ENCODE measurements around the gene PLEKHA7.

The PLEKHA7 gene

DNA sequence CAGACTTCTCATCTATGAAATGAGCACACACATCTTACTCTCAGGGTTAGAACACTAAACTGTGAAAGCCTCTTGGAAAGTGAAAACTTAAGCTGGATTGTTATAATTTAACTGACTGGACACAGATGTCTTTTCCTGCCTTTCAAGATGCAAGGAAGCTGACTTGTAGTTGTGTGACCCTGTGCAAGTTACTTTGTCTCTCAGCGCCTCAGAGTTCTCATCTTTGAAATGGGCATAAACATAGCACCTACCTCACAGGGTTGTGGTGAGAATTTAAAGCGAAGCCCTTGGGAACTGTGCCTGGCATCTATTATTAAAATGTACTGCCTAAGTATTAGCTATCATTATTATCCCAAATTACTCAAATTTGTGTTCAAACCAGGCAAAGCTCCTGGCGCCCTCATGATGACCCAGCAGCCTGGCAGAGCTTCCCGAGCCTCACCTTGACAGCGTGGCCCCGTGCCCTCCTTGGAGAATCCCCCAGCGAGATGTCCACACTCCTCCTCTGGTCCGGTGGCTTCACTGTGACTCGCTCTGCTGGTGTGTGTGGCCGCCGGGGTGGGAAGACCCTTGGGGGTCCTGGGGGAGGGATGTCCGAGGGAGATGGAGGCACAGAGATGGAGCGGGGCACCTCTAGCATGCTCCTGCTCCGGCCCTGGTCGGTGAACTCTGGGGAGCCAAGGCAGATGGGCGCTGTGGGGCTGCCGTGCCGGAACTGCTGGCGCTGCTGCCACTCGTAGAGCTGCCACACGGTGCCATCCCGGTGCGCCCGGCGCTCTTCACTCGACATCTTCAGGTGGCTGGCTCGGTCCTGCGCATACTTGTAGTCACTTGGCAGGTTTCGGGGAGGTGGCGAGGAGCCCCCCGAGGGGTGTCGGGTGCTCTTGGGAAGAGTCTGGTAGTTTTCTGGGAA lies 197.6 kb downstream of the PLEKHA7 start:
- DNase-seq (ENCODE audit: insufficient read length, low spot score): no peak
- no peak for TF ChIP-seq SPI1 (IDR thresholded peaks at IDR 0.05; ENCODE audit: low read depth, low read length)
- no peak for TF ChIP-seq POLR2AphosphoS5 (IDR thresholded peaks at IDR 0.05; ENCODE audit: low read depth, low read length)
- no peak for TF ChIP-seq PAX5 (IDR thresholded peaks at IDR 0.05; ENCODE audit: insufficient read depth, low read length, severe bottlenecking)
- TF ChIP-seq POU2F2 (IDR thresholded peaks at IDR 0.05; ENCODE audit: low read depth, low read length): no peak
- TF ChIP-seq TAF1 (IDR thresholded peaks at IDR 0.05; ENCODE audit: low read depth, low read length): no peak
- no peak for TF ChIP-seq POLR2A (IDR thresholded peaks at IDR 0.05; ENCODE audit: low read depth, low read length)
- FAIRE-seq: no peak

DNA sequence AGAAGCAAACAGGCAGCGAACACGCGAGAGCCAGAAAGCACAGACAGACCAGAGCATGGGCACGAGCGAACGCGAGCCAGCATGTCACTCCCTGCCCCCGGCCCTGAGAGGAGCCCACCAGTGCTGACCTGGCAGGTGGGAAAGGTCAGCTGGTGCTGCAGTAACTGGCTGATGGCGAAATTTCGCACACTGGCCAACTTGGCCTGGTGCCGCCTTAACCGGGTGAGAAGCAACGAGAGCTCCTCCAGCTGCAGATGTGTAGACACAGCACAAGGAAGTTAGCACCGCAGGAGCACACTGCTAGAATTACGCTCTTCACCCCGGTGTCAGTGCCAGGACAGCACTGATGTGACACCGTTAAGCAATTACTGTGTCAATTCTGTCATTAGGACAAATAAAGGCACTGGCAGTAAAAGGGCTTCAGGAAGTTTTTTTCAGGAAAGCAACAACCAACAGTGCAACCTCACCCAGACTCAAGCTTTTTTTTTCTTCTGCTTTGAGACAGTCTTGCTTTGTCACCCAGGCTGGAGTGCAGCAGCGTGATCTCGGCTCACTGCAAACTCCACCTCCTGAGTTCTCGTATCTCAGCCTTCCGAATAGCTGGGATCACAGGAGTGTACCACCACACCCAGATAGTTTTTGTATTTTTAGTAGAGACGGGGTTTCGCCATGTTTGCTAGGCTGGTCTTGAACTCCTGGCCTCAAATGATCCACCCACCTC lies 199.0 kb downstream of the PLEKHA7 start:
- no peak for TF ChIP-seq PAX5 (IDR thresholded peaks at IDR 0.05; ENCODE audit: insufficient read depth, low read length, severe bottlenecking)
- no peak for TF ChIP-seq POU2F2 (IDR thresholded peaks at IDR 0.05; ENCODE audit: low read depth, low read length)
- TF ChIP-seq SPI1 (IDR thresholded peaks at IDR 0.05; ENCODE audit: low read depth, low read length): no peak
- TF ChIP-seq POLR2A (IDR thresholded peaks at IDR 0.05; ENCODE audit: low read depth, low read length): no peak
- TF ChIP-seq POLR2AphosphoS5 (IDR thresholded peaks at IDR 0.05; ENCODE audit: low read depth, low read length): no peak
- TF ChIP-seq TAF1 (IDR thresholded peaks at IDR 0.05; ENCODE audit: low read depth, low read length): no peak

DNA sequence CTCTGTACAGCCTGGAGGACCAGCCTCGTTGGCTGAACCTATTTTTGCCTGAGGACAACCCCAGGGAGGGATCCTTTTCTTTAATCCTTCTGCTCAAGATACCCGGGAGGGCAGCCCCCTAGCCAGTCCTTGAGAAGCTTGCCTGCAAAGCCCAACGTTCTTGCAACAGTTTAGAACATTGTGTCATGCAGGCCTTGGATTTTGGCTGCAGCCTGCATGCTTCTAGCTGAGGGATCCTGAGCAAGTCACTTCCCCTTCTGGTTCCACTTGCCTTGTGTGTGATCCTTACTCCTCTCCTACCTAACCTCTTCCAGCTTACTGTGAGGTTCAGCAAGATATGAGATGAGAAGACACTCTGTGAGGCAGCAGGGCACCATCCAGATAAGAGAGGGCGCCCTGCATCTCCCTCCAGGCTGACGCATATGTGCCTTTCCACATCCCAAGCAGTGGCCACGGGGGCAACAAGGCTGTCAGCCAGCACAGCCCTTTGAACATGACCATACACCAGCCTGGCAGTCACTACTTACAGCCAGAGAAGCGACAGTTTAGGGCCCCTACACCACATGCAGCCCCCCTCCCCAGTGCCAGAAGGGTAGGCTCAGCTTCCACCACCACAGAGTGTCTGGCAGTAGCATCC lies 199.7 kb downstream of the PLEKHA7 start:
- FAIRE-seq (no peak), DNase-seq (ENCODE audit: insufficient read length, low spot score) (no peak)
- TF ChIP-seq SPI1 (IDR thresholded peaks at IDR 0.05; ENCODE audit: low read depth, low read length): 0 out of 2 replicates have a peak, but pooled peaks have one; percentile 8
- TF ChIP-seq TAF1 (IDR thresholded peaks at IDR 0.05; ENCODE audit: low read depth, low read length): no peak
- no peak for TF ChIP-seq POLR2AphosphoS5 (IDR thresholded peaks at IDR 0.05; ENCODE audit: low read depth, low read length)
- TF ChIP-seq POU2F2 (IDR thresholded peaks at IDR 0.05; ENCODE audit: low read depth, low read length): no peak

More for the DNA sequence above, 199.0 kb downstream of the PLEKHA7 start:
- FAIRE-seq (no peak), DNase-seq (ENCODE audit: insufficient read length, low spot score) (no peak)

DNA sequence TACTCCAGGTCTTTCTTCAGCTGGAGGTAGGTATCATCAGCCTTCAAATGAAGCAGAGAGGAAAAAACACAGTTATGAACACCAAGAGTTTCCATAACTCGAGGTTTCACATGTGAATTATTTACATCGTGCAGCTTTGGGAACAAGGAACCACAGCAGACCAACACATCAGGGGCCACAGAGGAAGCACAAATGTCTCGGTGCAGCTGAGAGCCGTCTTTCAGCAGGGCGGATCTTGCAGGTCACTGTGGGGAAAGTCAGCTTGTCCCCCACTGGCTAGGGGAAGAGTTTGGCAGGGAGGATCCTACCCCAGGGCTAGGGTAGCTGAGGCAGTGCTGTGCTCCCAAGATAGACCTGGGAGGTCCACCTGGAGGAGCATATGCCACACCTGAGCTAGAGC lies 201.1 kb downstream of the PLEKHA7 start:
- TF ChIP-seq POU2F2 (IDR thresholded peaks at IDR 0.05; ENCODE audit: low read depth, low read length): no peak
- TF ChIP-seq SPI1 (IDR thresholded peaks at IDR 0.05; ENCODE audit: low read depth, low read length): no peak
- TF ChIP-seq POLR2A (IDR thresholded peaks at IDR 0.05; ENCODE audit: low read depth, low read length): no peak
- TF ChIP-seq TAF1 (IDR thresholded peaks at IDR 0.05; ENCODE audit: low read depth, low read length): no peak
- TF ChIP-seq POLR2AphosphoS5 (IDR thresholded peaks at IDR 0.05; ENCODE audit: low read depth, low read length): no peak
- FAIRE-seq (no peak), DNase-seq (ENCODE audit: insufficient read length, low spot score) (no peak)

DNA sequence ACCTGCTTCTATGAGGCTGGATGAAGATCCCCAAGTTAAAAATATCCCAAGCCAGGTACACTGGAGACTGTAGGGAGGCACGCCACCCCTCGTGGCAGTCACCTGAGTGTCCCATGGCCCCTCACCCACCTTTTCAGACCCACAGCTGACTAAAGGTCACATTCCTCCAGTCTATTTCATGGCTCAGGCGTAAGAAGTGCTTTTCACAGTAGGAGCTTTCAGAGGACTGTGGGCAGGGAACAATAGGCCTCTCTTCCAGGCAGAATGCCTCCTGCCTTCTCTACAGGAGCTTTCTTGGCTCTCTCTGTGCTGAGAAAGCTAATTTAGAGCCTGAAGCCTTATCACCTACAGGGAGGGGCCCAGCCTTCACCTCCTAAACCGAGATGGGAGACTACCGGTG lies 201.9 kb downstream of the PLEKHA7 start:
- DNase-seq (ENCODE audit: insufficient read length, low spot score) (no peak), FAIRE-seq (no peak)
- TF ChIP-seq POU2F2 (IDR thresholded peaks at IDR 0.05; ENCODE audit: low read depth, low read length) (no peak), TAF1 (IDR thresholded peaks at IDR 0.05; ENCODE audit: low read depth, low read length) (no peak), PAX5 (IDR thresholded peaks at IDR 0.05; ENCODE audit: insufficient read depth, low read length, severe bottlenecking) (no peak), SPI1 (IDR thresholded peaks at IDR 0.05; ENCODE audit: low read depth, low read length) (no peak), POLR2AphosphoS5 (IDR thresholded peaks at IDR 0.05; ENCODE audit: low read depth, low read length) (no peak), POLR2A (IDR thresholded peaks at IDR 0.05; ENCODE audit: low read depth, low read length) (no peak)

DNA sequence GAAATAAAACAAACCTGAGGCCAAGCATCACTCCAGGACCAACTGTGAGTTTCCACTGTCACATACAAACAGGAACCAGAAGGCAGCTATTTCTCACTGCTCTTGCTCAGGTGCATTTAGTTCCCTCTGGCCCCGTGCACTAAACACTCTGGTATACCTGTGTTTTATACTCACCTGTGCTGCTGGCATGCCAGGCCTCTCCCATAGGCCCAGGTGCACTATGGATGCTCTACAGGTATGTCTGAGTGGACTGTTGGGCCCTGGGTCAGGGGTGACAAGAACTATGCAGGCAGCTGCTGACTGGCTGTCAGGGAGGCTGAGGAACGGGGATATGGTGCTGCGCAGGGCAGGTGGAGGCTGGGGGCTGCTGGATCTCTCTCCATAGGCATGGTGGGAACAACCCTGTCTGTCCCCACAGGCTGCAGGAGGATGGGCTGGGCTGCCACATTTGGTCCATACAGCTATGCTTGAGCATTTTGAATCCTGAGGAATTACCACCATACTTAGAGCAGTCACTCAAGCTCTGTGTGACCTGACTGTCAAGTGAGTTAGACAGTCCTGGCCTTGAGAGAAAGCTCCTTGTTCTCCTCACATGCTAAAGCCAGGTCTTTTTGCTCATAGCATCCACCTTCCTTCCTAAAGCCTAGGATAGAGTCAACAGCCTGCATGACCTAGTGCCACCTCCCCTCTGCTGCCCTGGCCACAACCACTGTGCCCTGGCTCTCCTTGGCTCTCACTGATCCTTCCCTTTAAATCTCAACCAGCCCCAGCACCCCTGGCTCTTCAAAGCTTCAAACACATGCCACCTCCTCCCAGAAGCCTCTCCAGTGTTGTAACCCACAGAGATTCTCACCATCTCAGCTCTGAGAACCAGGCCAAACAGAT lies 202.8 kb downstream of the PLEKHA7 start:
- DNase-seq (ENCODE audit: insufficient read length, low spot score) (no peak), FAIRE-seq (no peak)
- TF ChIP-seq POLR2A (IDR thresholded peaks at IDR 0.05; ENCODE audit: low read depth, low read length): no peak
- no peak for TF ChIP-seq SPI1 (IDR thresholded peaks at IDR 0.05; ENCODE audit: low read depth, low read length)
- TF ChIP-seq PAX5 (IDR thresholded peaks at IDR 0.05; ENCODE audit: insufficient read depth, low read length, severe bottlenecking): no peak
- TF ChIP-seq POU2F2 (IDR thresholded peaks at IDR 0.05; ENCODE audit: low read depth, low read length): no peak
- TF ChIP-seq POLR2AphosphoS5 (IDR thresholded peaks at IDR 0.05; ENCODE audit: low read depth, low read length): no peak
- no peak for TF ChIP-seq TAF1 (IDR thresholded peaks at IDR 0.05; ENCODE audit: low read depth, low read length)

DNA sequence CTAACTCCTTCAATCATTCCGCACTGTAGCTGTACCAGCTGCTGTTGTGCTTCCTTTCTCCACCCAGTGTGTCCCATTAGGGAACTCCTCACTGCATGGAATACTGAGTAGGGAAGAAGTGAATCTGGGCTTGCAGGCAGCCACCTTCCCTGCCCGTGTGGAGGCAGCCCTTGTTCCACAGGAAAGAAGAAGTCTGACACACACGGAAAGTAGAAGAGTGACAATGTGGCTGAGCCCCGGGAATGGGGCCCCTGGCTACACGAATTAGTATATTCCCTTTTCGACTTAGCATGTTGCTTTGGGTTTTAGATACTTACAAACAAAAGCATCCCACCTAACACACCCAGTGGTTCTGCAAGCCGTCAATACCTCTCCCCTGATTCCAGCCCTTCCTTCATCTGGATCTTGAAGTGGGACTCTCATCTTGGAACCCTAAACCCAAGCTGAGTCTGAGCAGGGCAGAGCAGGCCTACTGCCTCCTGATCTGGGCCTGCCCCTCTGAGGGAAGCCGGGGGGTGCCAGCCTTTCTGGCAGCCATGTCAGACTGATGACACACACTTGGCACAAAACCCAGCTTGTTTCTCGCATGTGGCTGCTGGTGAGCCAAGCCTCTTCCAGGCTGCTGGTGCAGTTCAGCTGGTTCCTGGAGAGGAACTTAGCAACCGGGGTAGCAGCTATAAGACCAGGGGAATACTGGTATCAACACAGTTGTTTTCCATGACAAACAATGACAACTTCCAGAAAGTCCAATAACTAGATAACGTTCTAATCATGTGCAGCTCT lies 204.1 kb downstream of the PLEKHA7 start:
- no peak for FAIRE-seq
- TF ChIP-seq PAX5 (IDR thresholded peaks at IDR 0.05; ENCODE audit: insufficient read depth, low read length, severe bottlenecking) (no peak), TAF1 (IDR thresholded peaks at IDR 0.05; ENCODE audit: low read depth, low read length) (no peak), POU2F2 (IDR thresholded peaks at IDR 0.05; ENCODE audit: low read depth, low read length) (no peak), SPI1 (IDR thresholded peaks at IDR 0.05; ENCODE audit: low read depth, low read length) (no peak), POLR2A (IDR thresholded peaks at IDR 0.05; ENCODE audit: low read depth, low read length) (no peak), POLR2AphosphoS5 (IDR thresholded peaks at IDR 0.05; ENCODE audit: low read depth, low read length) (no peak)
- no peak for DNase-seq (ENCODE audit: insufficient read length, low spot score)

DNA sequence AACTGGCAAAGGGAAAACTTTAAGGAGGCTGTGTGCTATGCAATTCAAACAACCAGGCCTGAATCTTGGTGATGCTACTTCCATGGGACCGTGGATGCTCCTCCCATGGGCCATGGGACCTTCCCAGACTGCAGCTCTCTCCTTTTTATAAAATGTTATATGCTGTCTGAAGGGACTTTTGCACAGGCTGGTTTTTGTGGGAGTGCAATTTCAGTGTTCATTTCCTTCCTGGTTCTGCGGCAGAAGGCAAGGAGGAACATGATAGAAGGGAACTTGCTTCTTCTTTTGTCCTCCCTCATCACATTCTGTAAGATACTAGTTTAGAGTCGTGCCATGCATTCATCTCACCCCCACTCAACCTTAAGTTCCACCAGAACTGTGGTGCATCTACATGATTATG lies 206.9 kb downstream of the PLEKHA7 start:
- DNase-seq (ENCODE audit: insufficient read length, low spot score): no peak
- TF ChIP-seq TAF1 (IDR thresholded peaks at IDR 0.05; ENCODE audit: low read depth, low read length): no peak
- no peak for TF ChIP-seq PAX5 (IDR thresholded peaks at IDR 0.05; ENCODE audit: insufficient read depth, low read length, severe bottlenecking)
- no peak for TF ChIP-seq POLR2AphosphoS5 (IDR thresholded peaks at IDR 0.05; ENCODE audit: low read depth, low read length)
- TF ChIP-seq POU2F2 (IDR thresholded peaks at IDR 0.05; ENCODE audit: low read depth, low read length): no peak
- no peak for TF ChIP-seq POLR2A (IDR thresholded peaks at IDR 0.05; ENCODE audit: low read depth, low read length)
- no peak for TF ChIP-seq SPI1 (IDR thresholded peaks at IDR 0.05; ENCODE audit: low read depth, low read length)
- FAIRE-seq: no peak

All from GM12891 (cell line).